Measurements from ENCODE around the gene BABAM2. TPM values are rescaled to one million over a fixed set of nuclear protein-coding genes. Genes with fewer than 3 reads are reported as not detected.

The BABAM2 gene
- total and polyA plus RNA-seq, 2 experiments from 2014 or later: 28.8 to 43.6 TPM

DNA sequence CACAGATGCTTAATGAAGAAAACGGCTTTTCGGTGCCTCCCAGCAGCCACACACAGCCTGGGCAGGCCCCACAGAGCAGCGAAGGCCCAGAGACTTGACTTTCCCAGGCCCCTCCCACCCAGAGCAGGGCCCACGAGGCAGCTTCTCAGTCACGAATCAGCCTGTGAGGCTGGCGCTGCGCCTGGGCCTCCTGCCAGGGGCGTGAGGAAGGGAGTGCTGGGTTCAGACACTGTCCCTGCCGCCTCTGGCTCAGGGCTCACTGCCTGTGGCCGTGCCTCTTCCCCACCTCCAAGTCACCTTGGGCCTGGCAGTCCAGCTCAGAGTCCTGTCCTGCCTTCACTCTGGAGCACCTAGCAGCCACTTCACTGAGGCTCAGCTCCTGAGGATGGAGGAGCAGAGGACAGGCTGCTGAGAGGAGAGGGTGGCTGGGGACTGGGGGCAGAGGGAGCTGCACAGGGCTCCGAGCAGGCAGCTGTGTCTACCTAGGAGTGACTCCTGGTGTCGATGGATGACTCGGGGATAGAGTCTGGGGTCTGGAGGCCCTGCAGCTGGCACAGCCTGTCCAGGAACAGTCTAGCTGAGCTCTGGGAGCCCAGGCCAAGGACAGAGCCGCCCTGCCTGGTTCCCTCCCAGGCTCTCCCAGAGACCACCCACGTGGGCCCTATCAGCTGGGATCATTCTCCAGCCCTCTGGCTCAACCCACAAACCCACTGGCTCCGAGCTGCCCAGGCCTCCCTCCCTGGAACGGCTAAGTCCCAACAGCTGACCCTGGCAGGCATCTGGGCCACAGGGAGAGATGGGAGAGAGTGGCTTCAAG, 465.8 kb downstream of the BABAM2 start:
- no peak for TF ChIP-seq EZH2phosphoT487 (IDR thresholded peaks at IDR 0.05; ENCODE audit: low read depth, severe bottlenecking, unreplicated experiment)
- DNase-seq (ENCODE audit: low spot score): peak; percentile 87
- Histone ChIP-seq H3K27me3 (no peaks in the 10 kb centered on the region), H3K27ac (peak overlapping the region; percentile 99), H3K9me3 (ENCODE audit: low read depth) (no peaks in the 10 kb centered on the region), H4K20me1 (ENCODE audit: insufficient read depth, poor library complexity, severe bottlenecking) (no peaks in the 10 kb centered on the region), H3K4me3 (no peak overlapping the region), H3K4me2 (peak overlapping the region; percentile 58), H2AFZ (peak overlapping the region; percentile 43), H3K36me3 (replicated peaks; ENCODE audit: insufficient read depth, low read depth) (no peaks in the 10 kb centered on the region), H3K9me2 (replicated peaks; ENCODE audit: insufficient read depth) (no peaks in the 10 kb centered on the region), H3K79me2 (no peaks in the 10 kb centered on the region), H3K4me1 (ENCODE audit: insufficient read depth) (peaks cover 44% of the 10 kb centered on the region)
- 57% methylated on average over 17 of the region's 17 CpGs for WGBS (ENCODE audit: low lambda C conversion rate, missing lambda C conversion rate)

- peaks cover 41% of the 10 kb centered on the region for H3K4me1 ChIP-seq (ENCODE audit: insufficient read depth)
- peak overlapping the region; percentile 99 for H3K27ac ChIP-seq
- H3K27me3 ChIP-seq: no peaks in the 10 kb centered on the region
These were observed 466.5 kb downstream of the BABAM2 start for GRCh38 chr2:28357055-28357454.

DNA sequence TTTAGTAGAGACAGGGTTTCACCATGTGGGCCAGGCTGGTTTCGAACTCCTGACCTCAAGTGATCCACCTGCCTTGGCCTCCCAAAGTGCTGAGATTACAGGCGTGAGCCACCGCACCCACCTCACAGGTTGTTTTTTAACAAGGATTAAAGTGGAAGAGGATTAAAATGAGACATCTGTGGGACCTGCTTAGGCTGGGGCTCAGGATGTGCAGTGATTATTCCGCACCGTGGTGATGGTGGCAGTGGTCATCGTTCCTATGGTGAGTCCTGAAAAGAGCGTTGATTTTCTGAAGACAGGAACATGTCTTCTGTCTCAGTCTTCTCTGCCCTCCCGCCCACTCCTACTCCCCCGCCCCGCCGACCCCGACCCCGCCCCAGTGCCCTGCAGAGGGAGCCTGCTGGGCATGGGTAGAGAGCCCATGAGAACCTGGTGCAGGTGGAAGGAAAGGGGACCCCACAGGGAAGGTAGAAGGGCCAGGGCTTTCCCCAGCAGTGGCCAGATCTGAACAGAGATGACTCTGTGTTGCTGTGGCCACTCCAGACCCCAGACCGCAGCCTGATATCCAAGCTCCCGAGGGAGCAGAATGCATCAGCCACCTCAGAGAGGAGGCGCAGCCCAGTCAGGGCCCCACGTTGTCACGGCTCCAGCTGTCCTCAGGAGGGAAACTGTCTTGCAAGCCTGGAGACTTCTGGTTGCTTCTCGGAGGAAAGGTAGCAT, 467.6 kb downstream of the BABAM2 start:
- no peaks in the 10 kb centered on the region for H3K9me3 ChIP-seq (ENCODE audit: low read depth)
- TF ChIP-seq EZH2phosphoT487 (IDR thresholded peaks at IDR 0.05; ENCODE audit: low read depth, severe bottlenecking, unreplicated experiment) (no peak), CTCF (IDR thresholded peaks at IDR 0.05; ENCODE audit: poor library complexity) (no peak), EZH2 (IDR thresholded peaks at IDR 0.05; ENCODE audit: borderline replicate concordance) (no peak)
- H3K79me2 ChIP-seq: no peaks in the 10 kb centered on the region
- no peaks in the 10 kb centered on the region for H3K9me2 ChIP-seq (replicated peaks; ENCODE audit: insufficient read depth)
- H3K27me3 ChIP-seq: no peaks in the 10 kb centered on the region
- no peak overlapping the region for H2AFZ ChIP-seq
- no peak for DNase-seq (ENCODE audit: low spot score)
- H3K27ac ChIP-seq: peak overlapping the region; percentile 59
- WGBS (ENCODE audit: low lambda C conversion rate, missing lambda C conversion rate): 79% methylated on average over 14 of the region's 19 CpGs
- H3K36me3 ChIP-seq (replicated peaks; ENCODE audit: insufficient read depth, low read depth): no peaks in the 10 kb centered on the region
- H4K20me1 ChIP-seq (ENCODE audit: insufficient read depth, poor library complexity, severe bottlenecking): no peaks in the 10 kb centered on the region
- H3K4me1 ChIP-seq (ENCODE audit: insufficient read depth): peaks cover 35% of the 10 kb centered on the region
- no peak overlapping the region for H3K4me2 ChIP-seq
- H3K4me3 ChIP-seq: no peak overlapping the region

More at GRCh38 chr2:28357055-28357454, 466.5 kb downstream of the BABAM2 start:
- Histone ChIP-seq H3K4me2 (no peak overlapping the region), H3K79me2 (no peaks in the 10 kb centered on the region), H2AFZ (no peak overlapping the region), H3K36me3 (replicated peaks; ENCODE audit: insufficient read depth, low read depth) (no peaks in the 10 kb centered on the region), H3K9me2 (replicated peaks; ENCODE audit: insufficient read depth) (no peaks in the 10 kb centered on the region), H3K9me3 (ENCODE audit: low read depth) (no peaks in the 10 kb centered on the region), H4K20me1 (ENCODE audit: insufficient read depth, poor library complexity, severe bottlenecking) (no peaks in the 10 kb centered on the region), H3K4me3 (no peak overlapping the region)
- TF ChIP-seq EZH2phosphoT487 (IDR thresholded peaks at IDR 0.05; ENCODE audit: low read depth, severe bottlenecking, unreplicated experiment) (no peak), EZH2 (IDR thresholded peaks at IDR 0.05; ENCODE audit: borderline replicate concordance) (no peak), CTCF (IDR thresholded peaks at IDR 0.05; ENCODE audit: poor library complexity) (no peak)
- 96% methylated on average over 5 of the region's 5 CpGs for WGBS (ENCODE audit: low lambda C conversion rate, missing lambda C conversion rate)
- DNase-seq (ENCODE audit: low spot score): no peak

- H3K4me1 ChIP-seq (ENCODE audit: insufficient read depth): peaks cover 35% of the 10 kb centered on the region
- DNase-seq (ENCODE audit: low spot score): no peak
These were observed 468.2 kb downstream of the BABAM2 start for GRCh38 chr2:28358668-28359201.

More at GRCh38 chr2:28358668-28359201, 468.2 kb downstream of the BABAM2 start:
- Histone ChIP-seq H3K36me3 (replicated peaks; ENCODE audit: insufficient read depth, low read depth) (no peaks in the 10 kb centered on the region), H3K27ac (peak overlapping the region; percentile 59), H2AFZ (no peak overlapping the region), H3K79me2 (no peaks in the 10 kb centered on the region), H4K20me1 (ENCODE audit: insufficient read depth, poor library complexity, severe bottlenecking) (no peaks in the 10 kb centered on the region), H3K9me3 (ENCODE audit: low read depth) (no peaks in the 10 kb centered on the region), H3K27me3 (no peaks in the 10 kb centered on the region), H3K4me2 (no peak overlapping the region), H3K4me3 (no peak overlapping the region), H3K9me2 (replicated peaks; ENCODE audit: insufficient read depth) (no peaks in the 10 kb centered on the region)
- 84% methylated on average over 7 of the region's 7 CpGs for WGBS (ENCODE audit: low lambda C conversion rate, missing lambda C conversion rate)
- TF ChIP-seq CTCF (IDR thresholded peaks at IDR 0.05; ENCODE audit: poor library complexity) (no peak), EZH2 (IDR thresholded peaks at IDR 0.05; ENCODE audit: borderline replicate concordance) (no peak), EZH2phosphoT487 (IDR thresholded peaks at IDR 0.05; ENCODE audit: low read depth, severe bottlenecking, unreplicated experiment) (no peak)

Data from hepatocyte (in vitro differentiated cells).